ENCODE measurements around the gene LRP2.
A peak's percentile ranks its signal among the peaks of the same experiment; 100 is the strongest.
"Not testable (repeated sequence)": the region's sequence is repeated elsewhere in the genome, so short reads cannot be mapped to it uniquely, and the experiment has no call there.

Gene LRP2

GRCh38 chr2:169178804-169179390 lies 183.4 kb downstream of the LRP2 start:
- DNase-seq (ENCODE audit: low read depth in 2 of 2, low spot score in 1 of 2) = no peak

DNA sequence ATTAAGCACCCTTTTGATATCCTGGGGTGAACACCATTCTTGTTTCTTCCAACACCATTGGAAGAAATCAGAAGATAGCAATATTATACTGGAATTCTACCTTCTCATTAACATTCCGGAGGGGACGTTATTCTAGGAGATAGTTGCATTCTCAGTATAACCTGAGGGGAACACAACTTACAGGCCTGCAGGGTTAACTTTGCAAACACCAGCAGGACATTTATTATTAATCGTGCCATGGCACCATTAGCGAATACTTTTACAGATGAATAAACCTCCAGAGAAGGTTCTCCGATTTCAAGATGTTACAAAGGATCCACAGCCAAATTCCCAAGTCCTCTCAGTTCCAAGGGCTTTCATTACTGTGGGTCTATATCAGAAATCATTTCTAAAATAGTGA lies 184.0 kb downstream of the LRP2 start:
- no peak for DNase-seq (ENCODE audit: low read depth in 2 of 2, low spot score in 1 of 2)

DNA sequence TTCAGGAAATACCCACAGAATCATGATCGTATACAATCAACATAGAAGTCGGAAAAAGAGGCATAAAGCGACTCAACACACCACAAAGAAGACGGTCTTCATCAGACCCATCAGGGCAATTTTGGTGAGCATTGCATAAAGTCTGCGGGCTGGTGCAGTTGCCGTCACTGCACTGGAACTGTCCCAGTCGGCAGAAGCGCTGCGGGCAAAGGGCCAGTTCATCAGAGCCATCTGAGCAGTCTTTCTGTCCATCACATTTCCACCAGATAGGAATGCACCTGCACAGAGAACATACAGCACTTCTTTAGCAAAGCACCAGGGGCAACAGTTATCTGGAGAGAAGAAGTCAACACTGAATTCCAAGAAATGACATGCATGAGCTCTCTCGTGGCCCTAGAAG lies 187.2 kb downstream of the LRP2 start:
- DNase-seq (ENCODE audit: low read depth in 2 of 2, low spot score in 1 of 2) = no peak

GRCh38 chr2:169173876-169174275 lies 188.5 kb downstream of the LRP2 start:
- DNase-seq (ENCODE audit: low read depth in 2 of 2, low spot score in 1 of 2) = no peak

- no peak for DNase-seq (ENCODE audit: low read depth in 2 of 2, low spot score in 1 of 2)
These were observed 189.4 kb downstream of the LRP2 start for GRCh38 chr2:169172914-169173313.

GRCh38 chr2:169172151-169172735 lies 190.1 kb downstream of the LRP2 start:
- DNase-seq (ENCODE audit: low read depth in 2 of 2, low spot score in 1 of 2) = no peak

- no peak for DNase-seq (ENCODE audit: low read depth in 2 of 2, low spot score in 1 of 2)
These were observed 196.5 kb downstream of the LRP2 start for GRCh38 chr2:169165791-169166190.

DNA sequence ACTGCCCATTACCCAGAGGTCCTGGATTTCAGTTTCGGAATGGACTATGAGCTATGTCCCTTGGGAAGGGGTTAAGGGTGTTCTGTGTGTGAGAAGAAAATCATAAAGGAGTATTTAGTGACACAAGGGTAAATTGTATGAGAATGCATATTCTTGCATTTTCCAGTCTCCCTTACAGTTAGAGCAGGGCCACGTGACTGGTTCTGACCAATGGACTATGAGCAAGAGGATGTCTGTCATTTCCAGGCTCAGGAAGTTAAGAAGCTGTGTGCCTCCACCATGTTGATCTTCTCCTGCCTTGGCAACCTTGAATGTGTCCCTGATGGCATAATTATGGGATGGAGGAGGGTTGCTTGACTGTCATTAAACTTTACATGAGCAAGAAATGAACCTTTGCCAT lies 198.0 kb downstream of the LRP2 start:
- no peak for DNase-seq (ENCODE audit: low read depth in 2 of 2, low spot score in 1 of 2)

- DNase-seq (ENCODE audit: low read depth in 2 of 2, low spot score in 1 of 2) = no peak
These were observed 199.7 kb downstream of the LRP2 start for GRCh38 chr2:169162613-169163012.

DNA sequence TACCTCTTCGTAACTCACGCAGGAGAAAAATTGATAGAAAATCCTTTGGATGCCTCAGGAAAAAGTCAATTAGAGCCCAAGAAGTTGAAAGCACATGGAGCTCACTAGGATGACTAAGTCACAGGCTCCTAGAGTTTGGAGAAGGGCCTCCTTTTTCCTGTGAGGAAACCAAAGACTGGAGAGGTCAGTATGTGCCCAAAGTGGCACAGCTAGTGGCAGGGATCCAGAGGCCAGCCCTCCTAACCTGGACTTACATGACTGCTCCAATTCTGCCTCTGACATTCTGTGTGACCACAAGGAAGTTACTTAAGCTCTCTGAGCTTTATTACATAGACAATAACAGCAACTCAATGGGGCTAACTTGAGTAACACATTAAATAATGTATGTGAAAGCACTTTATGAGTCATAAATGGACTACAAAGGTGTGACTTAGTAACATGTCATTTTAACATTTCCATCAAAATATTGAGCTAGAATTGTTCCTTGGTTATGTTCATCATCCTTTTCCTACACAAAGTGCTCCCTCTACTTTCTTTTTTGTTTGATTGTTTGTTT lies 201.3 kb downstream of the LRP2 start:
- DNase-seq (ENCODE audit: low read depth in 2 of 2, low spot score in 1 of 2) = no peak

DNA sequence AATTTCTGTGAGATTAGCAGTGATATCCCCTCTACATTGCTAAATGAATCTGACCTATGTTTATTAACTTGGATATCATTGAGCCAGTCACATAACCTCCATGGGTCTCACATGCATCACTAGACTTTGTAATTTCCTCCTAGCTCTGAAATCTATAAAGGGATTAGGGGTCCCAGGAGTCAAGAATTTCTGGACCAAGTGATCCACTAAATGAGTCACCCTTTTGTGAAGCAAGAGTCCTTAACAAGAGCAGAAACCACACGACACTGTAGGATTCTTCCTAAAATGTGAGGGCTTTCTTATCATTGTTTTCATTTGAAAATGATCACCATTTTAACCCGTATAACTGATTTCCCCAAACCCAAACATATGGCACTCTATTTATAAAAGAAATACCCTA lies 202.6 kb downstream of the LRP2 start:
- DNase-seq (ENCODE audit: low read depth in 2 of 2, low spot score in 1 of 2) = no peak

GRCh38 chr2:169158874-169159273 lies 203.5 kb downstream of the LRP2 start:
- no peak for DNase-seq (ENCODE audit: low read depth in 2 of 2, low spot score in 1 of 2)

DNA sequence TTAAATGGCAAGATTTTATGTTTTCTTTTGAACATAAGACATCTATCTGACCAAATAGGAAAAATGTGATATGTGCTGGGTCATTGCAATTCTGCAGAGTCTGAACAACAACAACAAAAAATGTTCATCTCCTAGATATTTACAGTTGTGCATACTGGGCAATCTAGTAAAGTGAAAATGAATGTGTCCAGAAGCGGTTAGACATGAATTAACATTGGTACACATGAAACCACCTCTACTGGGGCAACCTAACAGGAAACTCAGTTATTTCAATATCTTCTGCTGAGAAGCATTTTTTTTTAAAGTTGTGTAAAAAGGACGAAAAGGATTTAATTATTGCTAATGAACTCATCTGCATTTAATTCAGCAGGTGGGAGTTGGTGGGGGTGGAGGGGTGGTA lies 216.1 kb downstream of the LRP2 start:
- DNase-seq (ENCODE audit: low read depth in 2 of 2, low spot score in 1 of 2) = no peak

GRCh38 chr2:169143998-169144397 lies 218.3 kb downstream of the LRP2 start:
- DNase-seq (ENCODE audit: low read depth in 2 of 2, low spot score in 1 of 2) = no peak

- peak; percentile 33 to 35 for DNase-seq (ENCODE audit: low read depth in 2 of 2, low spot score in 1 of 2)
These were observed 220.5 kb downstream of the LRP2 start for GRCh38 chr2:169141713-169142352.

GRCh38 chr2:169139993-169140767 lies 222.2 kb downstream of the LRP2 start:
- no peak for DNase-seq (ENCODE audit: low read depth in 2 of 2, low spot score in 1 of 2)

- DNase-seq (ENCODE audit: low read depth in 2 of 2, low spot score in 1 of 2) = no peak
These were observed 223.2 kb downstream of the LRP2 start for GRCh38 chr2:169139145-169139544.

GRCh38 chr2:169137924-169138323 lies 224.4 kb downstream of the LRP2 start:
- DNase-seq (ENCODE audit: low read depth in 2 of 2, low spot score in 1 of 2) = no peak

GRCh38 chr2:169136885-169137534 lies 225.3 kb downstream of the LRP2 start:
- no peak for DNase-seq (ENCODE audit: low read depth in 2 of 2, low spot score in 1 of 2)

GRCh38 chr2:169136428-169136827 lies 225.9 kb downstream of the LRP2 start:
- not testable (repeated sequence) for DNase-seq (ENCODE audit: low read depth in 2 of 2, low spot score in 1 of 2)

DNA sequence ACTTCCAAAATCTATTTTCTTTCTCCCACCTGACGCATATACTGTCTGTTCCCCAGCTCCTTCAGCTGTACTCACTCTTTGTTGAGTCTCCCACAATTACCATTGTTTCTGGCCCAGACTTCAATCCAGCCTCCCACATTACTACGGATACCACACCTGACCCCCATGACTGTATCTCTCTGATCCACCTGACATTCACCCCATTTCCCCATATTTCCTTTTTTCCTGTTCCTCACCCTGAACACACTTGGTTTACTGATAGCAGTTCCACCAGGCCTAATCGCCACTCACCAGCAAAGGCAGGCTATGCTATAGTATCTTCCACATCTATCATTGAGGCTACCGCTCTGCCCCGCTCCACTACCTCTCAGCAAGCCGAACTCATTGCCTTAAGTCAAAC lies 228.1 kb downstream of the LRP2 start:
- DNase-seq (ENCODE audit: low read depth in 2 of 2, low spot score in 1 of 2) = not testable (repeated sequence)

Data from stimulated activated CD8-positive, alpha-beta memory T cell treated with anti-CD3 and anti-CD28 coated beads, Interleukin-4, amount 100 ng/mL, for 1 hour (primary cell).